Renal cortex interstitium (tissue), 11 donors: ENCODE data around the gene R3HDM4. TPM values are rescaled to one million over a fixed set of nuclear protein-coding genes. Genes with fewer than 3 reads are reported as not detected.

ENCODE experiments used
- DNase-seq, 11 donors: peaks; one replicate each; pipeline ENCODE4 v3.0.0-alpha.2; 2013; ENCODE audit warnings: low read depth in 9 of 11, low spot score in 4 of 11; ENCODE audit errors: extremely low read depth in 1 of 11
- polyA plus RNA-seq, 3 donors: library from polyadenylated mRNA; unstranded; fragments of 120-200 nt; gene quantifications; one replicate each; pipeline ENCODE4 v1.2.1, GENCODE V29; 2013; ENCODE audit not compliant: insufficient read length in 3 of 3

R3HDM4 gene
- polyA plus RNA-seq, 3 donors, result 33.7 to 55.0 (median 49.0) TPM

DNA sequence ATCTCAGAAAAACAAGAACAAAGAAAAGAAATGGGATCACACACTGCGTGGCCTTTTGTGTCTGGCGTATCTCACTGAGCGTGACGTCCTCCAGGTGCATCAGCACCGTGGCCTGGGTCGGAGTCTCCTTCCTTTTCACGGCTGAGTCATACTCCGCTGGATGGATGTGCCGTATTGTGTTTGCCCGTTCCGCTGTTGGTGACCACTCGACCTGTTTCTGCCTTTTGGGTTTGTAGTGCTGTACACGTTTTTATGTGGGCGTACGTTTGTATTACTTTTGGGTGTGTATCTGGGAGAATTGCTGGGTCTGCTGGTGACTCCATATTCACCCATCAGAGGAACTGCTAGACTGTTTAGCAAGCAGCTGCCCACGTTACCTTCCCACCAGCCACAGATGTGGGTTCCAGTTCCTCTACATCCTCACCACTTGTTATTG, 24.3 kb upstream of the R3HDM4 start:
- no peak for DNase-seq

DNA sequence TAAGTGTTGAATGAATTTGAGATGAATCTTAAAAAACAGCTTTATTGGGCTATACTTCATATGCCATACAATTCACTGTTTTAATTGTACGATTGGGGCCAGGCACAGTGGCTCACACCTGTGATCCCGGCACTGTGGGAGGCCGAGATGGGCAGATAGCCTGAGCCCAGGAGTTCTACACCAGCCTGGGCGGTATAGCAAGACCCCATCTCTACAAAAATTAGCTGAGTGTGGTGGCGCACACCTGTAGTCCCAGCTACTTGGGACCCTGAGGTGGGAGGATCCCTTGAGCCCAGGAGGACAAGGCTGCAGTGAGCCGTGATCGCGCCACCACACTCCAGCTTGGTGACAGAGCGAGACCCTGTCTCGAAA, 23.1 kb upstream of the R3HDM4 start:
- DNase-seq, result no peak

DNA sequence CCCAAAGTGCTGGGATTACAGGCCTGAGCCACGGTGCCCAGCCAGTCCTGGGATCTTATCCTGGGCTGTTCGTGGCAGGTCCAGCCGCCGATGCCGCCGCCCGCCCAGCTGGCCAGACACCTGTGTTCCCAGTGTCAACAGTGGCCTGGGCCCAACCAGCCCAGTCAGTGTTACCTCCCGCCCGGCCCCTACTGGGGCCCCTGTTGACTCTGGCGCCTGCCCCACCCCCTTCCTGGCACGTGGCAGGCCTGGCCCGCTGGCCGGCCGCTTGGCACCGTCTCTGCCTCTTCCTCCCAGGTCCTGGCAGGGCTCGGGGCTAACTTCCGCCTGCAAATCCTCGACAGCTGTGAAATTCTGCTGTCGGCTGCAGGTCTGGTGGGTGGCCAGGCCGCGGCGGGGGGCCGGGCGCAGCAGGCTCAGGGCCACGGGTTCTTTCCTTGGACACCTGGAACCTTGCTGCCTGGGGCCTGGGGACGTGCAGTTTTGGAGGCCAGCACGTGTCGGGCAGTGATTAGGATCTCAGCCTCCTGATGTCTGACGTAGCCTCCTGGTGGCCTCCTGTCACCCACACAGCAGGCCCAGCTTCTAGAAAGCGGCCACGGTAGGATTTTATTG, 22.0 kb upstream of the R3HDM4 start:
- DNase-seq, result no peak

DNA sequence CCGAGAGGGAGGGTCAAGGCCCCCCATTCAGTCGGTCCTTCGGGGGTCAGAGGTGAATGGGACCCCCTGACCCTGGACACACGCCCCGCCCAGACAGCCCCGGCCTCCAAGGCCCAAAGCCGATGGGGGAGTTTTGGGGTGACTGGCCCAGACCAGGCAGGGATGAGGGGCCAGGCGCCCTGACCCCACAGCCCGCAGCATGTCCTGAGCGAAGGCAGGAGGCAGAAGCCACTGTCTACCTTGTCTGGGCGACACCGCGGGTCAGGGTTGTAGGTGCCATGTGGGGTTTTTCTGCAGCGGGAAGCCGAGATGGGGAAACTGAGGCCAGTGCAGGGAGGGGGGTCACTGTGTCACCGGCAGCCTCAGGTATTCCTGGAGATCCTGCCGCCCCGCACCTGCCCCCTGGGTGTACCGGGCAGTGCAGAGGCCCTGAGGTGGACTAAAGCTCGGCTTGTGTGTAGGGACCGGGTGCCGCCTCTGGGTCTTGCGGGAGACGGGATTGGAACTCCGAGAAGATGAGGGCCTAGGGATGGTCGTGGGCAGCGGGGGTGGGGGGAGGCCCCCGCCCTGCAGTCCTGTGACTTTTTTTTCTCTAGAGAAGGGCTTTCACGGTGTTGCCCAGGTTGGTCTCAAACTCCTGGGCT, 21.3 kb upstream of the R3HDM4 start:
- no peak for DNase-seq

DNA sequence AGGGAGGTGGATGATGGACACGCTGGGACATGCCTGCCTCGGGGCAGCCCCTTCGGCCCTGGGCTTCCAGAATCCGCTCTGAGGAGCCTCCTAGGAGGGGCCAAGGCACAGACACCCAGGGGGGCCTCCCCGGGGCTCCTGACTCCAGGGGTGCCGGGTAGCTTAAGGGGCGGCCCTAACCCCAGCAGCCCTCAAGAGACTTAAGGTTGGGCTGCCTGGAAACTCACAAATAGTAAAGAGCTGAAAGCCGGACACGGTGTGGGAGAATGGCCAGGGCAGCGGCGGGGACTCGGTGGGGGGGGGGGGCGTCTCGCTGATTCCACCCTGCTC, 20.5 kb upstream of the R3HDM4 start:
- no peak for DNase-seq

DNA sequence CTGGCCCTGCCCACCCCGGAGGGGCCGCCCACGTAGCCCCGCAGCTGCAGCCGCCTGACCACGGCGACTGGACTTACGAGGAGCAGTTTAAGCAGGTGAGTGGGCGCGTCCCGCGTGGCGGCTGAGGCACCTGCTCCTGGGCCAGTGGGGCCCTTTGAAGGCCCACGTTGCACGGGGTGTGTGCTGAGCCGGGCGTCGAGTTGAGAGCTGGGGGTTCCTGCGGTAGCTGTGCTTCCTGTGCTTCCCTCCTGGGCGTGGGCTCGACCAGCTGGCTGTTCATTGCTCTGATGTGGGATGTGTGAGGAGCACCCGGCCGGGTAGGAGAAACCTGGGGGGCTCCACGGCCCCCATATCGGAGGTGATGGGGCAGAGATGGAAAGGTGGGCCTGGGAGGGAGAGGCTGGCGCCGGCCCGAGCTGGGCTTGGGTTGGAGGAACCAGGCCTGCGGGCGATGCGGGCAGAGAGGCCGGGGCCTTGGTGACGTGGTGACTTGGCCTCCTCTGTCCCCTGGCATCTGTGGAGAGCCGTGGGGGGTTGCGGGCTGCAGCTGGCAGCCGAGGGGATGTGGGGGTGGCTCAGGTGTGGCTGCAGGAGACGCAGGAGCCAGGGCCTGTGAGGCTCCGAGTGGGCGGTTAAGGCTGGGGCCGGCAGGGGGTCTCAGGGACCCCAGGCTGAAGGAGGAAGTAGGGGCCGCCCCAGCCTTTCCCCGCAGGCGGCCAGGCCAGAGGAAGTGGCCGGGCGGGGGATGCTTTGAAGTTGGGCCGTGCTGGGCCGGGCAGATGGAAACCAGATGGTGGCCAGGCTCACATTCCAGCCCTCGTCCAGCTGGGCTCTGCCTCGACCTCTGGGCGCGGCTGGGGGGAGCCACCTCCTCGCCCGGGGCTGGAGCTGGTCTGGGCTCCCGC, 19.9 kb upstream of the R3HDM4 start:
- peak in 3 of 11 donors; percentile 81 to 87 (median 83) for DNase-seq

DNA sequence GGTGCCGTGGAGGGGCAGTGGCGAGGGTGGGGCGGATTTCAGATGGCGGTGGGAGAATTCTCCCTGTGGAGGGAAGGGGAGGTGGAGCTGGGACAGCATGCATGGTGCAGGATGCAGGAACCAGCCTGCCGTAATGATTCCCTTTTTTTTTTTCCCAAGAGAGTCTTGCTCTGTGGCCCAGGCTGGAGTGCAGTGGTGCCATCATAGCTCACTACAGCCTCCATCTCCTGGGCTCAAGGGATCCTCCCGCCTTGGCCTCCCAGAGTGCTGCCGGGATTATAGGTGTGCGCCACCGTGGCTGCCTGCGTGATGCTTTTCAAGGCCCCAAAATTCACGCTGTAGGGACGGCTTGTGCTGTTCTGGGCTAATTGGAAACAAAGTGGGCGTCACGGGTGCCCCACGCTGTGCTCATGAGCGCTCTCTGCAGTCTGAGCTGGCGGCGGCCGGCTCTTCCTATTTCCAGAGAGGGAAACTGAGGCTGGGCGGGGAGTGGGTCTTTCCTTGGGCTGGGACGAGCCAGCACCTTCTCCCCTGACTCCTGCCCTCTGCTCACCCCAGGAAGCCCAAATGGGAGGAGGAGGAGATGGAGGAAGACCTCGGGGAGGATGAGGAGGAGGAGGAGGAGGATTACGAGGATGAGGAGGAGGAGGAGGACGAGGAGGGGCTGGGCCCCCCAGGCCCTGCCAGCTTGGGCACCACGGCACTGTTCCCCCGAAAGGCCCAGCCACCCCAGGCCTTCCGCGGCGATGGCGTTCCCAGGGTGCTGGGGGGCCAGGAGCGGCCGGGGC, 19.0 kb upstream of the R3HDM4 start:
- DNase-seq, result no peak

DNA sequence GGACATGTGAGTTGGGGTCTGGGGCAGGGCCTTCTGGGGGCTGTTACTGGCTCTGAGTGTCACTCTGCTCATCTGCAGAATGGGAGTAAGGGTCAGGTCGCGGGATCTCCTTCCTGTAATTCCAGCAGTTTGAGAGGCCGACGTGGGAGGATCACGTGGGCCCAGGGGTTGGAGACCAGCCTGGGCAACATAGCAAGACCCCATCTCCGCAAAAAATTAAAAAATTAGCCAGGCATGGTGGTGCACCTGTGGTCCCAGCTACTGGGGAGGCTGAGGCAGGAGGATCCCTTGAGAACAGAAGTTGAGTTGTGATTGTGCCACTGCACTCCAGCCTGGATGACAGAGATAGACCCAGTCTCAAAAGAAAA, 16.9 kb upstream of the R3HDM4 start:
- no peak for DNase-seq

DNA sequence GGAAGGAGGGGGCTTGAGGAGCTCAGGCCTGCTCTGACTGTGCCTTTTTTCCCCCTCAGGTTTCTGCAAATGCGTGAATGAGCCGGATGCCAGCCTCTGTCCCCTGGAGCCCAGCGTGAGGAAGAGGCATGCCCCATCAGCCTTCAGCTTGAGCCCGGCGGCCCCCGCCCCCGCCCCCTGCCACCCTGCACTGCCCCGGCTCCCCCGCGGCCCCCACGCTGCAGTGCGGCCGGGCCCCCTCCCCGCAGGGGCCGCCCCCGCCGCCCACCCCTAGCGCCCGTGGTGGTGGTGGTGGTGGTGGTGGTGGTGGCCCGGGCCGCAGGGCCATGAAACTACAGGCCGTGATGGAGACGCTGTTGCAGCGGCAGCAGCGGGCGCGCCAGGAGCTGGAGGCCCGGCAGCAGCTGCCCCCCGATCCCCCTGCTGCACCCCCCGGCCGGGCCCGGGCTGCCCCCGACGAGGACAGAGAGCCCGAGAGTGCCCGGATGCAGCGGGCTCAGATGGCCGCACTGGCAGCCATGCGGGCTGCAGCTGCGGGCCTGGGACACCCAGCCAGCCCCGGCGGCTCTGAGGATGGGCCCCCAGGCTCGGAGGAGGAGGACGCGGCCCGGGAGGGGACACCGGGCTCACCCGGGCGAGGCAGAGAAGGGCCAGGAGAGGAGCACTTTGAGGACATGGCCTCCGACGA, 16.3 kb upstream of the R3HDM4 start:
- DNase-seq, result no peak

DNA sequence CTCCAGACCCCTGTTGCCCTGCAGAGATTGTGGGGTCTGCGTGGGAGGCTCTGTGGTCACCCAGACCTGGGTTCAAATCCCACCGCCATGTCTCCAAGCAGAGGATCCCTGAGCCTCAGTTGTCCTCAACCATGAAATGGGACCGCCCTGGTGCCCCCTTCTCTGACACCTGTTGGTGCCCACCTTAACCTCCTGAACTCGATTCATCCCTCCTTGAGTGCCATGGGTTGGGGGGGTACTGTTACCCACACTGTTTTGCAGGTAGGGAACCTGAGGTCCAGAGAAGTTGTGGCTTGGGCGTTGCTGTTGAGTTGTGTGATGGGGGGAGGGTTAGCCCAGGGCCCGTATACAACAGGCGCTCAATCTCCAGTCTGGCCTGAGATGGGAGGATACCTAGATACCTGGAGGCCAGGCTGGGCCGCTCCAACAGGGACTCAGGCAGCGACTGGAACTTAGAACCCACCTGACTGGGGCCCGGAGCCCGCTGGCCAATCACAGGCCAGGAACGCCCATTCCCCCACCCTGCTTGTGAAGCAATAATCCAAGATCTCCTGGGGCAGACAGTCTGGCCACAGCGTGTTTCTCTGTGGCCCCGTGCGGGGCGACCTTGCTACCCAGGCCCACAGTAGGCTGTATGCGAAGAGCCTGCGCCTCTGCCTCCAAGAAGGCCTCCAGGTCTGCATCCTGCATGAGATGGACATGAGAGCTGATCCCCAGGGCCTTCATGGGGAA, 15.6 kb upstream of the R3HDM4 start:
- DNase-seq, result no peak

DNA sequence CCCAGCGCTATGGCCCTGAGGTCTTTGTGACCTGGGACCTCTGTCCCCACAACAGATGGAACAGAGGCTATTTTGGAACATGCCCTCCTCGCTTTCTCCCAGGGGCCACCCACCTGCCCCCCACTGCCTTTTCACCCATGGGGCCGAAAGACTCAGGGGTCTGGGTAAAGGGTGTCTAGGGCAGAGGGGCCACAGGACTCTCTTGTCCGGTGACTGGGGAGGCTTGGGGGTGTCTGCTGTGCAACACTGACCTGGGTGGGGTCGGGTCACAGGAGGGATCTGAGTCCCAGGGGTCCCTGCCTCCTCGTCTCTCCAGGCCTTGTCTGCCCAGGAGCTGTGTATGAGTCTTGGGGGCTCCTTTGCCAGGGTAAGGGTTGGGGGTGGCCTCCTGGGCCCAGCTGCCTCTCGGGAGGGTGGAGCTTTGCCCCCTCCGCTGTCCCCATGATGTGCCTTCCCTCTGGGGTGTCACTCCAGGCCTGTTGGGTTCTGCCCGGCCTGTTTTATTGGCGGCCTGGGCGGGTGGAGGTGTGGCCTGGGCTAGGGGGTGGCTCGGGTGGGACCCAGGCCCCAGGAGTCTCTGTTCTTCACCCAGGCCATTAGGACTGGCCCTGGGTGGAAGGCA, 14.9 kb upstream of the R3HDM4 start:
- no peak for DNase-seq

DNA sequence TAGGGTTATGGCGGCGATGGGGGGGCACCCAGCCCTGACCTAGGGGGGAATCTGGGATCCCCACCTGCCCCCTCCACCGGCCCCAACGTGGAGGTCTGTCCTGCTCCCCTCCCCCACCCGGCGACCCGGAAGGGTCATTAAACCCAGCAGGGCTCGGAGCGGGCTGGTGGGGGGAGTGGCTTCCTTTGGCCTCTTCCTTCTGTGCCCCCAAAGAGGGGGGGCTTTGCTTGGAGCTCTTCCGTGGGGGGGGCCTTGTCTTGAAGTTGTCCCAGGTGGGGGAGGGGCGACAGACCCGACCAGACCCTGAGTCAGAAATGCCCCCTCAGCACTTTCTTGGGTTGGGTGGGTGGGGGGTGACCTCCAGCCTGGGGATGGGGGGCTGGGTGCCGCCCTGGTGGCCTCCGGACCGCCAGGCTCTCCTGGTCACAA, 14.3 kb upstream of the R3HDM4 start:
- DNase-seq, result no peak

DNA sequence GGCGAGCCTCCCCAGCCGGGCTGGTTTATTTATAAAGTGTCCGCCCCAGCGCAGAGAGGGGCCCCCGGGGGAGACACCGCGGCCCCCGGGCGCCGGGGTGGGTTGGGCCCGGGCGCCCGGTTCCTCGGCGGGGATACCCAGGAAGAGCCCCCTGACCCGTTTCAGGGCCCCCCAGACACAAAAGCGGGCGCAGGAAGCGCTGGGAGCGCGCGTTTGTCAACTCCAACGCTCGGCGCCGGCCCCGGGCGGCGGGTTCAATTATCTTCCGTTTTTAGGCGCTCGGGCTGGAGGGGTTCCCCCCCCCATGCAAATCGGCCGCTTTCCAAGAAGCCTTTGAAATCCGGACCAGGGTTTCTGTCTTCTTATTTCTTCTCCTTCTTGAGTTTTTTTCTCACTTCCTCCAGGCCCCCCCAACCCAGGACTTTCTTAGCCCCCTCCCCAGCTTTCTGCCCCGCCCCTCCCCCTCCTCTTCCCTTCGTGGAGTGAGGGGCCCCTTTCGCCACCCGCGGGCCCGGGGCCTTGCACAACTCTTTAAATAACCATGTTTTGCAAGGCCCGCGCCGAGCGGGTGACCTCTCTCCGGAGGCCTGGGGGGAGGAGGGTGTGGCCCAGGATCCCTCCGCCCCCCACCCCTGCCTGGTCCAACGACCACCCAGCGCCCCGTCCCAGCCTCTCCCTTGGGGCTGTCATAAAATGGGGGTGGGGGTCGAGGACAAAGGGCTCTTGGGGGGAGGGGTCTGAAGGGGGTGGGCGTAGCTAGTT, 13.8 kb upstream of the R3HDM4 start:
- no peak for DNase-seq

DNA sequence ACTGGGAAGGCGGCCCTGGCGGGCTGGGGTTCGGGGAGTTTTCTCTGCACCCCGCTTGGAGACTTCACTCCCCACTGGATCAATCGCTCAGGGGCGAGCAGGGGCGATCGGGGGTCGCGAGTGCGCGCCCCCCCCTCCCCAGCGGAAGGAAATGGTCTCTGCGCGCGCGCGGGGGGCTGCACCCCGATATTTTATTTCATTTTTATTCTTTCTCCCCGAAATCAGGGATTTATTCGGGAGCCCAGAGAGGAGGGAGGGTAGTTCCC, 13.2 kb upstream of the R3HDM4 start:
- DNase-seq, result no peak

DNA sequence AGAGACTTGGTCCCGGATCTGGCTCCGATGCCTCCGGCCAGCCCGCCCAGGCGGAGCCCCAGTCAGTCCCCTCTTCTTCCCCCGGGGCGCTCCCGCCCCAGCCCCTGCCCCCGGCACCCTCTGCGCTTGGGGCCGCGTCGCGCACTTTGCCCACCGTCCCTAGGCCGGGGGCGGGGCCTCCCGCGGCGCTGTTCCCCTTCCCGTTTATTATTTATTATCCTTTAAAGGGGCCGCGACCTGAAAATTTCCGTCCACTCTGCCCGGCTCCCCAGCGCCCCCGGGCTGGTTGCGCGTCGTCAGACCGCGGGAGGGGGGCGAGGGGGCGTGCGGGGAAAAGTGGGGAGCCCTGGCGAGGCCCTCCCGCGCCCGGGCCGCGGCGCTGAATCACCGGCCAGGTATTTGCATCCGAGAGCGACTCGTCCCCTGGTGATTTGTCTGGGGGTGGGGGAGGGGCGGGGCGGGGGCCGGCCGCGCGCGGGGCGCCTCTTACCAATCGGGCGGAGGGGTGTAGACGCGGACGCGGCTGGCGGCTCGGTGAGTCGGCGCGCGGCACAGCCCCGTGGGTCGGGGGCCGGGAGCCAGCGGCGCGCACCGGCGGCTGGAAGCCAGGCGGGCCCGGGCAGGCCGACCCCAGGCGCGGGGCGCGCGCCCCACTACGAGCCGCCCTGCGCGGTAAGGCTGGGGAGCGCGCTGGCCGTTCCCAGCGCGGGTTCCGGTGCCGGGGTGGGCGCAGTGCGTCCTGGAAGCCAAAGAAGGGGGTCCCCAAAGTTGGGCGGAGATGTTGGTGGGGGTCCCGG, 12.7 kb upstream of the R3HDM4 start, which contains the start of gene ARID3A:
ARID3A (plus strand) TSS at position 510 of the 797 bp plus-strand sequence. CDS start 3,494 bp downstream, outside the sequence.
- peak in 8 of 11 donors; percentile 78 to 87 (median 84) for DNase-seq

DNA sequence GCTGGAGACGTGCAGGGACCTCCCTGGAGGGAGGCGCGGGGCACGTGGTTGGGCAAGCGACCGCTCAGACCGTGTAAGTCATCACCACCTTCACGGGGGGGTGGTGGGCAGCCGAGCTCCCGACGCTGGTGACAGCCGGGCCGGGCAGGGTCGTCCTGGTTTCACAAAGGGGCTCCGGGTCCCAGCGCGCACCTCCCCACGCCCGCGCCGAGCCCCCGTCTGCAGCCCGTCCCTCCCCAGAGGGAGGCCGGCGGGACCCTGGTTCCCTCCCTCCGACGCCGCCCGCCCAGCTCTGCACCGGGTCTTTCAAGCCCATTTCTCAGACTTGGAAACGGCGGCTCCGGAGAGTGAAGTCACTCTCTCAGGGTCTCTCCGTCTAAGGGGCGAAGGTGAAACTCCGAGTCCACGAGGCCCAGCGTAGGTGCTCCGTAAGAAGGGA, 12.1 kb upstream of the R3HDM4 start:
- DNase-seq, result peak in 1 of 11 donors; percentile 70
